Natural killer cell treated with Interleukin-12 subunit alpha and Interleukin-12 subunit beta and Interleukin-15 and Interleukin-18, amount 100 ng/mL, for 72 hours (primary cell): ENCODE results near the gene MRAP2. TPM values are rescaled to one million over a fixed set of nuclear protein-coding genes. Genes with fewer than 3 reads are reported as not detected.
"Not testable (repeated sequence)": the region's sequence is repeated elsewhere in the genome, so short reads cannot be mapped to it uniquely, and the experiment has no call there.

Experiments used
- ATAC-seq, 2 donors: fragments of 150-1000 bp; cut with Tn5 transposase in 1 of 2; sonication (Bioruptor Pico), chemical (Tn5 transposase) in 1 of 2; 2 replicates each; pipeline ENCODE4 v1.10.0; 2021
- DNase-seq: peaks from one replicate; pipeline ENCODE4 v3.0.0; 2022; ENCODE audit warnings: low spot score
- H3K27ac Mint-ChIP-seq, 2 donors: 1 replicate in 1 of 2; 2 replicates in 1 of 2; pipeline ENCODE4 v1.8.0; 2022; ENCODE audit warnings: mixed read lengths in 2 of 2, mild to moderate bottlenecking in 1 of 2, moderate library complexity in 1 of 2
- H3K27me3 Mint-ChIP-seq, 2 donors: 1 replicate in 1 of 2; 2 replicates in 1 of 2; pipeline ENCODE4 v1.8.0; 2022; ENCODE audit warnings: mixed read lengths in 2 of 2
- H3K36me3 Mint-ChIP-seq: one replicate; pipeline ENCODE4 v1.8.0; 2022; ENCODE audit warnings: mixed read lengths
- H3K4me1 Mint-ChIP-seq, 2 donors: 1 replicate in 1 of 2; 2 replicates in 1 of 2; pipeline ENCODE4 v1.8.0; 2022; ENCODE audit warnings: low read depth in 2 of 2, mixed read lengths in 2 of 2, mild to moderate bottlenecking in 1 of 2
- H3K4me3 Mint-ChIP-seq: one replicate; pipeline ENCODE4 v1.8.0; 2022; ENCODE audit warnings: mixed read lengths
- H3K9me3 Mint-ChIP-seq: 2 replicates; pipeline ENCODE4 v1.8.0; 2022; ENCODE audit warnings: mixed read lengths
- total RNA-seq, 2 donors: library from RNA; stranded (reverse); gene quantifications; one replicate each; pipeline ENCODE4 v1.2.3, GENCODE V29; 2022

The MRAP2 gene
- total RNA-seq, 2 donors from 2014 or later, result not detected

- no peak overlapping the region for H3K27ac Mint-ChIP-seq
- ATAC-seq, result no peak
- no peak overlapping the region for H3K4me3 Mint-ChIP-seq
- peaks cover 0 to 19% of the 10 kb centered on the region in 2 donors for H3K27me3 Mint-ChIP-seq
- no peak for DNase-seq
- H3K36me3 Mint-ChIP-seq, result no peaks in the 10 kb centered on the region
- no peaks in the 10 kb centered on the region for H3K4me1 Mint-ChIP-seq
- H3K9me3 Mint-ChIP-seq, result peaks cover 5% of the 10 kb centered on the region
These were observed 38.9 kb downstream of the MRAP2 start for GRCh38 chr6:84072442-84072997.

- peaks cover 2 to 21% of the 10 kb centered on the region in 2 donors for H3K27me3 Mint-ChIP-seq
These were observed 41.6 kb downstream of the MRAP2 start for GRCh38 chr6:84074988-84075781.

GRCh38 chr6:84077645-84078044 lies 44.1 kb downstream of the MRAP2 start:
- H3K27me3 Mint-ChIP-seq, result peaks cover 4 to 10% of the 10 kb centered on the region in 2 donors
- no peaks in the 10 kb centered on the region for H3K36me3 Mint-ChIP-seq
- ATAC-seq (no peak), DNase-seq (no peak)
- H3K4me1 Mint-ChIP-seq, result no peaks in the 10 kb centered on the region
- H3K9me3 Mint-ChIP-seq, result no peaks in the 10 kb centered on the region
- H3K27ac Mint-ChIP-seq, result no peak overlapping the region
- H3K4me3 Mint-ChIP-seq, result no peak overlapping the region

More at GRCh38 chr6:84074988-84075781, 41.6 kb downstream of the MRAP2 start:
- Mint-ChIP-seq H3K4me1 (no peaks in the 10 kb centered on the region), H3K9me3 (peaks cover 5% of the 10 kb centered on the region), H3K27ac (no peak overlapping the region), H3K36me3 (no peaks in the 10 kb centered on the region), H3K4me3 (no peak overlapping the region)
- ATAC-seq (no peak), DNase-seq (no peak)

- Mint-ChIP-seq H3K4me3 (no peak overlapping the region), H3K36me3 (no peaks in the 10 kb centered on the region), H3K4me1 (no peaks in the 10 kb centered on the region), H3K9me3 (no peaks in the 10 kb centered on the region), H3K27ac (no peak overlapping the region), H3K27me3 (peaks cover 8 to 10% of the 10 kb centered on the region in 2 donors)
- no peak for ATAC-seq
- no peak for DNase-seq
These were observed 44.8 kb downstream of the MRAP2 start for GRCh38 chr6:84078335-84078734.

GRCh38 chr6:84081222-84081621 lies 47.6 kb downstream of the MRAP2 start:
- no peaks in the 10 kb centered on the region for H3K4me1 Mint-ChIP-seq
- no peak overlapping the region for H3K27ac Mint-ChIP-seq
- no peak overlapping the region for H3K4me3 Mint-ChIP-seq
- no peak for ATAC-seq
- H3K27me3 Mint-ChIP-seq, result peaks cover 8 to 10% of the 10 kb centered on the region in 2 donors
- no peaks in the 10 kb centered on the region for H3K9me3 Mint-ChIP-seq
- no peaks in the 10 kb centered on the region for H3K36me3 Mint-ChIP-seq
- no peak for DNase-seq

- Mint-ChIP-seq H3K36me3 (no peaks in the 10 kb centered on the region), H3K4me3 (no peak overlapping the region), H3K27me3 (peaks cover 8 to 10% of the 10 kb centered on the region in 2 donors), H3K4me1 (no peaks in the 10 kb centered on the region), H3K9me3 (no peaks in the 10 kb centered on the region), H3K27ac (no peak overlapping the region)
- ATAC-seq (no peak), DNase-seq (no peak)
These were observed 49.2 kb downstream of the MRAP2 start for GRCh38 chr6:84082689-84083265.

GRCh38 chr6:84084705-84085104 lies 51.1 kb downstream of the MRAP2 start:
- H3K4me3 Mint-ChIP-seq, H3K36me3 Mint-ChIP-seq, H3K4me1 Mint-ChIP-seq, DNase-seq, H3K27ac Mint-ChIP-seq, H3K27me3 Mint-ChIP-seq, H3K9me3 Mint-ChIP-seq, ATAC-seq: not testable (repeated sequence)

- Mint-ChIP-seq H3K4me1 (no peaks in the 10 kb centered on the region), H3K27ac (no peak overlapping the region), H3K4me3 (no peak overlapping the region), H3K27me3 (peaks cover 0 to 6% of the 10 kb centered on the region in 2 donors), H3K9me3 (no peaks in the 10 kb centered on the region), H3K36me3 (no peaks in the 10 kb centered on the region)
- no peak for ATAC-seq
- DNase-seq, result no peak
These were observed 52.5 kb downstream of the MRAP2 start for GRCh38 chr6:84086056-84086455.

GRCh38 chr6:84086545-84087429 lies 53.2 kb downstream of the MRAP2 start:
- Mint-ChIP-seq H3K4me3 (no peak overlapping the region), H3K4me1 (no peaks in the 10 kb centered on the region), H3K27ac (no peak overlapping the region), H3K27me3 (peaks cover 0 to 6% of the 10 kb centered on the region in 2 donors), H3K9me3 (no peaks in the 10 kb centered on the region), H3K36me3 (no peaks in the 10 kb centered on the region)
- peak in 1 of 2 donors; percentile 52 for ATAC-seq
- DNase-seq, result no peak

GRCh38 chr6:84089081-84089480 lies 55.5 kb downstream of the MRAP2 start:
- Mint-ChIP-seq H3K9me3 (peaks cover 8% of the 10 kb centered on the region), H3K27ac (no peak overlapping the region), H3K27me3 (no peaks in the 10 kb centered on the region), H3K4me3 (no peak overlapping the region), H3K4me1 (no peaks in the 10 kb centered on the region), H3K36me3 (no peaks in the 10 kb centered on the region)
- ATAC-seq (no peak), DNase-seq (no peak)

GRCh38 chr6:84089552-84089951 lies 56.0 kb downstream of the MRAP2 start:
- DNase-seq, result no peak
- no peak for ATAC-seq
- Mint-ChIP-seq H3K36me3 (no peaks in the 10 kb centered on the region), H3K9me3 (peaks cover 8% of the 10 kb centered on the region), H3K4me3 (no peak overlapping the region), H3K27ac (no peak overlapping the region), H3K27me3 (no peaks in the 10 kb centered on the region), H3K4me1 (no peaks in the 10 kb centered on the region)

GRCh38 chr6:84093441-84094435 lies 60.2 kb downstream of the MRAP2 start:
- no peaks in the 10 kb centered on the region for H3K27me3 Mint-ChIP-seq
- no peak overlapping the region for H3K4me3 Mint-ChIP-seq
- H3K27ac Mint-ChIP-seq, result no peak overlapping the region
- ATAC-seq (no peak), DNase-seq (no peak)
- H3K4me1 Mint-ChIP-seq, result no peaks in the 10 kb centered on the region
- H3K36me3 Mint-ChIP-seq, result no peaks in the 10 kb centered on the region
- H3K9me3 Mint-ChIP-seq, result peaks cover 8% of the 10 kb centered on the region

- no peak overlapping the region for H3K27ac Mint-ChIP-seq
- H3K4me3 Mint-ChIP-seq, result no peak overlapping the region
- peaks cover 8% of the 10 kb centered on the region for H3K9me3 Mint-ChIP-seq
- DNase-seq, result no peak
- no peaks in the 10 kb centered on the region for H3K4me1 Mint-ChIP-seq
- no peaks in the 10 kb centered on the region for H3K36me3 Mint-ChIP-seq
- no peak for ATAC-seq
- H3K27me3 Mint-ChIP-seq, result peaks cover 0 to under 1% of the 10 kb centered on the region in 2 donors
These were observed 61.6 kb downstream of the MRAP2 start for GRCh38 chr6:84095156-84095555.
